H1 (cell line): ENCODE measurements around the gene C2CD4D. TPM values are rescaled to one million over a fixed set of nuclear protein-coding genes. Genes with fewer than 3 reads are reported as not detected.

Experiments used
- CTCF ChIA-PET: fragments of 300-600 bp; sonication (Branson Sonifier 250); formaldehyde crosslinking; loops from one replicate; lab custom pipeline; 2021; ENCODE audit not compliant: partially characterized antibody; lab: Charles Lee
- POLR2A ChIA-PET: fragments of 300-600 bp; sonication (Branson Sonifier 250); formaldehyde crosslinking; loops from one replicate; lab custom pipeline; 2021; ENCODE audit warnings: inconsistent platforms; ENCODE audit not compliant: partially characterized antibody; lab: Charles Lee
- DNase-seq, 2 experiments: peaks; one replicate each; pipeline versions ENCODE4 v3.0.0 to v3.0.0-alpha.2; 2010 to 2022; ENCODE audit warnings: low spot score in 2 of 2, low read depth in 1 of 2, mixed read lengths in 1 of 2
- FAIRE-seq: peaks from 2 replicates; lab custom pipeline; 2011; peaks lifted over from hg19 to GRCh38; lab: Jason Lieb, UNC
- H2AFZ ChIP-seq: 2 replicates; pipeline ENCODE4 v1.8.1; 2012; ENCODE audit warnings: low read length, inconsistent platforms
- H2AK5ac ChIP-seq: 2 replicates; pipeline ENCODE4 v1.6.1; 2013; ENCODE audit warnings: low read depth, low read length
- H2BK120ac ChIP-seq: replicated peaks from 2 replicates; pipeline ENCODE3; 2013; ENCODE audit warnings: low read depth, low read length, inconsistent platforms
- H2BK12ac ChIP-seq: 2 replicates; pipeline ENCODE4 v1.6.1; 2013; ENCODE audit warnings: low read depth, low read length
- H2BK15ac ChIP-seq: 2 replicates; pipeline ENCODE4 v1.6.1; 2013; ENCODE audit warnings: low read length
- H2BK20ac ChIP-seq: 2 replicates; pipeline ENCODE4 v1.6.1; 2013; ENCODE audit warnings: low read length
- H2BK5ac ChIP-seq: 2 replicates; pipeline ENCODE4 v1.6.1; 2013; ENCODE audit warnings: low read depth, low read length
- H3K14ac ChIP-seq: 2 replicates; pipeline ENCODE4 v1.6.1; 2013; ENCODE audit warnings: inconsistent platforms; ENCODE audit not compliant: insufficient read length
- H3K18ac ChIP-seq: 2 replicates; pipeline ENCODE4 v1.6.1; 2013; ENCODE audit warnings: low read length; ENCODE audit errors: extremely low read depth
- H3K23ac ChIP-seq: 2 replicates; pipeline ENCODE4 v1.6.1; 2013; ENCODE audit warnings: inconsistent platforms; ENCODE audit not compliant: insufficient read length
- H3K23me2 ChIP-seq: 2 replicates; pipeline ENCODE4 v1.6.1; 2013; ENCODE audit warnings: low read depth, low read length
- H3K27ac ChIP-seq: 2 replicates; pipeline ENCODE4 v1.6.1; 2011; ENCODE audit warnings: low read depth, low read length, inconsistent platforms
- H3K27me3 ChIP-seq, 4 experiments: replicated peaks in 1 of 4; 1 replicate in 1 of 4; 2 replicates in 3 of 4; pipeline versions ENCODE4 v1.6.1 to v1.8.1; 2011 to 2013; ENCODE audit warnings: low read length in 3 of 4, mild to moderate bottlenecking in 3 of 4, inconsistent platforms in 2 of 4, mixed read lengths in 2 of 4, moderate library complexity in 1 of 4; ENCODE audit not compliant: control insufficient read depth in 3 of 4, insufficient read depth in 3 of 4; ENCODE audit errors: extremely low read depth in 1 of 4
- H3K36me3 ChIP-seq, 4 experiments: 2 replicates each; pipeline versions ENCODE4 v1.6.1 to v1.8.1; 2011 to 2013; ENCODE audit warnings: mild to moderate bottlenecking in 4 of 4, low read length in 3 of 4, moderate library complexity in 2 of 4, control low read depth in 1 of 4, inconsistent platforms in 1 of 4; ENCODE audit not compliant: insufficient read depth in 4 of 4, control insufficient read depth in 2 of 4
- H3K4ac ChIP-seq: replicated peaks from 2 replicates; pipeline ENCODE3; 2013; ENCODE audit warnings: low read length, low read depth, mixed read lengths, inconsistent platforms; ENCODE audit not compliant: insufficient read length
- H3K4me1 ChIP-seq, 4 experiments: replicated peaks in 1 of 4; 1 replicate in 1 of 4; 2 replicates in 3 of 4; pipeline versions ENCODE4 v1.6.1 to v1.8.1; 2011 to 2013; ENCODE audit warnings: low read length in 3 of 4, inconsistent platforms in 2 of 4, mixed read lengths in 1 of 4; ENCODE audit not compliant: insufficient read depth in 4 of 4, control insufficient read depth in 3 of 4
- H3K4me2 ChIP-seq, 2 experiments: 2 replicates each; pipeline versions ENCODE4 v1.6.1 to v1.8.1; 2011 to 2013; ENCODE audit warnings: low read depth in 2 of 2, low read length in 2 of 2, control low read depth in 1 of 2, inconsistent platforms in 1 of 2, mild to moderate bottlenecking in 1 of 2; ENCODE audit not compliant: insufficient read depth in 1 of 2
- H3K4me3 ChIP-seq, 4 experiments: fragments of 200-600, 300-600 bp in 1 of 4; sonication (generic), shearing (Covaris generic), sonication (Bioruptor Twin) in 1 of 4; 2 replicates each; pipeline versions ENCODE4 v1.5.1 to v1.8.1; 2011 to 2016; ENCODE audit warnings: low read length in 4 of 4, low read depth in 3 of 4, control low read depth in 2 of 4, inconsistent platforms in 2 of 4, mild to moderate bottlenecking in 2 of 4, mixed read lengths in 1 of 4, moderate library complexity in 1 of 4; ENCODE audit not compliant: insufficient read depth in 2 of 4; ENCODE audit errors: extremely low read depth in 1 of 4
- H3K56ac ChIP-seq: replicated peaks from 2 replicates; pipeline ENCODE3; 2013; ENCODE audit warnings: low read depth, mild to moderate bottlenecking, mixed read lengths, low read length, inconsistent platforms; ENCODE audit not compliant: insufficient read length
- H3K79me1 ChIP-seq: 2 replicates; pipeline ENCODE4 v1.6.1; 2013; ENCODE audit warnings: low read depth, low read length, control low read depth
- H3K79me2 ChIP-seq, 2 experiments: 2 replicates each; pipeline versions ENCODE4 v1.6.1 to v1.8.1; 2012 to 2013; ENCODE audit warnings: low read length in 2 of 2, mild to moderate bottlenecking in 2 of 2, inconsistent platforms in 1 of 2; ENCODE audit not compliant: insufficient read depth in 2 of 2, control insufficient read depth in 1 of 2
- H3K9ac ChIP-seq, 4 experiments: replicated peaks in 1 of 4; 1 replicate in 1 of 4; 2 replicates in 3 of 4; pipeline versions ENCODE4 v1.6.1 to v1.8.1; 2011 to 2013; ENCODE audit warnings: low read depth in 3 of 4, low read length in 3 of 4, control low read depth in 2 of 4, mild to moderate bottlenecking in 2 of 4, moderate library complexity in 2 of 4, inconsistent platforms in 1 of 4; ENCODE audit errors: extremely low read depth in 1 of 4
- H3K9me3 ChIP-seq, 2 experiments: 2 replicates each; pipeline versions ENCODE4 v1.6.1 to v1.8.1; 2012 to 2013; ENCODE audit warnings: mild to moderate bottlenecking in 2 of 2, moderate library complexity in 2 of 2, control low read depth in 1 of 2, inconsistent platforms in 1 of 2, low read depth in 1 of 2, low read length in 1 of 2, mixed read lengths in 1 of 2; ENCODE audit not compliant: insufficient read depth in 2 of 2
- H4K20me1 ChIP-seq, 2 experiments: replicated peaks in 1 of 2; 2 replicates each; pipeline versions ENCODE3 to v1.8.1; 2011 to 2013; ENCODE audit warnings: inconsistent platforms in 2 of 2, low read length in 2 of 2, mild to moderate bottlenecking in 1 of 2; ENCODE audit not compliant: insufficient read depth in 2 of 2, control insufficient read depth in 1 of 2
- H4K5ac ChIP-seq: 2 replicates; pipeline ENCODE4 v1.6.1; 2013; ENCODE audit warnings: low read length, low read depth, mixed read lengths, inconsistent platforms; ENCODE audit not compliant: insufficient read length
- H4K8ac ChIP-seq: 2 replicates; pipeline ENCODE4 v1.8.0; 2013; ENCODE audit warnings: mild to moderate bottlenecking, moderate library complexity, low read length, inconsistent platforms; ENCODE audit not compliant: insufficient read depth; ENCODE audit errors: extremely low read depth
- H4K91ac ChIP-seq: replicated peaks from 2 replicates; pipeline ENCODE3; 2013; ENCODE audit warnings: low read length, mixed read lengths, inconsistent platforms; ENCODE audit not compliant: insufficient read length
- BACH1 ChIP-seq: IDR thresholded peaks from 2 replicates; pipeline ENCODE4 v1.6.1; 2012; ENCODE audit warnings: low read length, improper control_type of control experiment
- CEBPB ChIP-seq: IDR thresholded peaks from 2 replicates; pipeline ENCODE4 v1.6.1; 2012; ENCODE audit warnings: low read depth, low read length
- POLR2A ChIP-seq, 2 experiments: IDR thresholded peaks; 1 replicate in 1 of 2; 2 replicates in 1 of 2; pipeline ENCODE4 v1.6.1; 2011; ENCODE audit warnings: low read depth in 2 of 2, low read length in 2 of 2, mild to moderate bottlenecking in 2 of 2; ENCODE audit errors: control extremely low read depth in 1 of 2
- RNF2 ChIP-seq: fragments of 200-900, 300-1000 bp; sonication (generic); IDR thresholded peaks from 2 replicates; pipeline ENCODE4 v1.7.1; 2016; ENCODE audit warnings: borderline replicate concordance, low read depth, mild to moderate bottlenecking, antibody characterized with exemption, low read length; ENCODE audit not compliant: poor library complexity, severe bottlenecking; ENCODE audit errors: missing control alignments
- WGBS, 2 experiments: shearing (Covaris generic) in 1 of 2; methylation state at CpG; one replicate each; pipeline versions ENCODE4 v1.1.6 to v1.1.7; 2013 to 2015; ENCODE audit warnings: low lambda C conversion rate in 2 of 2, mixed read lengths in 2 of 2, inconsistent platforms in 1 of 2, low coverage in 1 of 2, missing lambda C conversion rate in 1 of 2; ENCODE audit not compliant: insufficient replicate concordance in 2 of 2, insufficient coverage in 1 of 2, insufficient read length in 1 of 2; ENCODE audit errors: extremely low coverage in 1 of 2, missing lambda C conversion rate in 1 of 2; 5-methylcytosine and 5-hydroxymethylcytosine counted together
- polyA plus RNA-seq, 7 experiments: library from polyadenylated mRNA; depleted of rRNA in 3 of 7; stranded (reverse) in 5 of 7; unstranded in 2 of 7; fragments of >200 nt in 5 of 7; fragments of 200-250 nt in 2 of 7; gene quantifications; 1 replicate in 5 of 7; 2 replicates in 1 of 7; 4 replicates in 1 of 7; pipeline versions ENCODE4 v1.2.1 to v1.2.3, GENCODE V29; 2011 to 2013; ENCODE audit warnings: missing spikeins in 2 of 7, mixed read lengths in 2 of 7
- total RNA-seq: library from RNA; stranded (reverse); fragmentation: NEBNext Ultra II Directional; extraction: Animal tissue kit (Norgen Biotek cat#: 25700); gene quantifications from 2 replicates; pipeline ENCODE4 v1.2.1, GENCODE V29; 2021

The C2CD4D gene
- total and polyA plus RNA-seq, 2 of the 8 experiments (the other 6 are each of a cell fraction or from before 2014, with no cell fraction given) = 0.41 to 0.71 TPM

GRCh38 chr1:151835596-151835995 is 4.0 kb downstream of the C2CD4D start:
- H3K27me3 ChIP-seq = peaks cover 10 to 24% (median 21%) of the 10 kb centered on the region in 4 experiments
- H2AK5ac ChIP-seq = no peak overlapping the region
- CTCF ChIA-PET = interaction anchor here (0.7 to 3.7 kb wide), 39 partner anchors 9 to 313 kb away, joined by 3 to 26 read pairs (median 4); partner anchors contain the start of genes CELF3 and MRPL9
- no peaks in the 10 kb centered on the region for H3K79me1 ChIP-seq
- no peak overlapping the region for H2BK20ac ChIP-seq
- POLR2A ChIA-PET = interaction anchor here (1.2 to 1.5 kb wide), 2 partner anchors 296 kb away, joined by 4 read pairs; partner anchors contain the start of gene TUFT1
- H3K4me1 ChIP-seq = peaks cover 3 to 24% (median 13%) of the 10 kb centered on the region in 4 experiments
- H3K14ac ChIP-seq = no peak overlapping the region
- no peak overlapping the region for H2BK15ac ChIP-seq
- no peak overlapping the region for H4K91ac ChIP-seq
- H2BK12ac ChIP-seq = no peak overlapping the region
- TF ChIP-seq RNF2 (no peak), CEBPB (no peak), POLR2A (IDR thresholded peaks at IDR 0.05; ENCODE audit: control extremely low read depth in 1 of 2, low read depth in 2 of 2, low read length in 2 of 2) (no peak), BACH1 (no peak)
- FAIRE-seq (no peak), DNase-seq (no peak)
- WGBS, 2 experiments = 100% methylated on average over 7 of the region's 7 CpGs; no CpG with 5 or more reads in 1 of the 2 experiments
- no peak overlapping the region for H2AFZ ChIP-seq
- no peaks in the 10 kb centered on the region for H3K79me2 ChIP-seq
- H2BK120ac ChIP-seq = no peak overlapping the region
- H4K8ac ChIP-seq = no peak overlapping the region
- H3K23me2 ChIP-seq = peaks cover 26% of the 10 kb centered on the region
- no peak overlapping the region for H3K18ac ChIP-seq
- H3K4ac ChIP-seq = no peak overlapping the region
- no peak overlapping the region for H3K27ac ChIP-seq
- H4K5ac ChIP-seq = no peak overlapping the region
- no peak overlapping the region for H3K4me3 ChIP-seq
- no peak overlapping the region for H3K4me2 ChIP-seq
- H4K20me1 ChIP-seq = no peaks in the 10 kb centered on the region
- H3K23ac ChIP-seq = no peak overlapping the region
- H3K56ac ChIP-seq = no peak overlapping the region
- H3K9ac ChIP-seq = no peak overlapping the region
- no peak overlapping the region for H2BK5ac ChIP-seq
- no peaks in the 10 kb centered on the region for H3K9me3 ChIP-seq
- no peaks in the 10 kb centered on the region for H3K36me3 ChIP-seq
